ENCODE measurements around the gene EGR1. TPM values are rescaled to one million over a fixed set of nuclear protein-coding genes. Genes with fewer than 3 reads are reported as not detected.
A peak's percentile ranks its signal among the peaks of the same experiment; 100 is the strongest.

Gene EGR1
- total RNA-seq, 1 experiment from 2014 or later = 84.0 TPM

DNA sequence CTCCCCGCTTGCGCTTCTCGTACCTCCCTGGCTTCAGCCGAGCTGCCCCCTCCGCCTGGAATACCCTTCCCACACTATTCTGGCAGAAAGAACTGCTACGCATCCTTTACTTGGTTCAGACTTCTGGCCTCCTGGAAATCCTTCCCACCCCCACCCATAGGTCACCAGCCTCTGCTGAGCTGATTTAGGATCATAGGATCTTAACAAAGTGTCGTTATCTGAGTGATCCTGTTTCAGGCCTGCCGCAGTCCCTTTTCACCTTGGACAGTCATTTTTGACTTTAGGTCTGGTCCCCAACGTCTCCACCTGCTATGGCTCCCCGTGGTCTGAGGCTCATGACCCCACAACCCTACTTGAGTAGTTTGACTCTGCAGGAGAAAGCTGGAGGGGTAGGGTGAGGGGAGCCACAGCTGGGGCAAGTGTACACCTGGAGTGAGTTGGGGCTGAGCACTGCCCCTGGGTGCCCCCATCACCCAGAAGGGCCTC is 27.3 kb downstream of the EGR1 start:
- BruUV-seq (replicated peaks) = no TSS peak
- Mint-ChIP-seq H3K27me3 (ENCODE audit: insufficient read depth, unreplicated experiment) (peaks cover 3% of the 10 kb centered on the region), H3K4me1 (ENCODE audit: low read depth, unreplicated experiment) (peaks cover 16% of the 10 kb centered on the region), H3K36me3 (ENCODE audit: insufficient read depth, unreplicated experiment) (peaks cover 18% of the 10 kb centered on the region), H3K4me3 (ENCODE audit: unreplicated experiment) (peak overlapping the region; percentile 87), H3K9me3 (ENCODE audit: unreplicated experiment) (no peaks in the 10 kb centered on the region), H3K27ac (ENCODE audit: unreplicated experiment) (peak overlapping the region; percentile 86)
- H3K27me3 ChIP-seq (replicated peaks; ENCODE audit: control insufficient read depth, insufficient read depth, low read length) = no peaks in the 10 kb centered on the region
- H3K4me1 ChIP-seq = peaks cover 44% of the 10 kb centered on the region
- no peaks in the 10 kb centered on the region for H3K36me3 ChIP-seq (ENCODE audit: control insufficient read depth, insufficient read depth, low read length)
- no peaks in the 10 kb centered on the region for H3K9me3 ChIP-seq
- DNase-seq = no peak
- TF ChIP-seq CTCF (IDR thresholded peaks at IDR 0.05; ENCODE audit: insufficient read depth in 1 of 2, low read depth in 1 of 2, low read length in 1 of 2, severe bottlenecking in 1 of 2, unreplicated experiment in 1 of 2) = no peak
- H3K4me3 ChIP-seq (ENCODE audit: low read depth, low read length) = peak overlapping the region; percentile 54
- intact Hi-C loops (cut with micrococcal nuclease; ENCODE audit: unreplicated experiment) = loop anchor here (1.0 to 2.0 kb wide), 2 partner anchors 28 to 50 kb away; partner anchors contain the start of gene ETF1
- CTCF ChIA-PET = interaction anchor here (0.6 to 1.6 kb wide), 7 partner anchors 9 to 43 kb away, joined by 3 to 18 read pairs (median 5); partner anchors contain the start of gene EGR1
- POLR2A ChIA-PET = interaction anchor here (0.6 to 1.4 kb wide), 4 partner anchors 11 to 51 kb away, joined by 3 to 6 read pairs (median 6); partner anchors contain the start of gene EGR1

- intact Hi-C loops (cut with micrococcal nuclease; ENCODE audit: unreplicated experiment) = no loop called here
- no peaks in the 10 kb centered on the region for H3K27me3 ChIP-seq (replicated peaks; ENCODE audit: control insufficient read depth, insufficient read depth, low read length)
- H3K4me1 Mint-ChIP-seq (ENCODE audit: low read depth, unreplicated experiment) = peaks cover 16% of the 10 kb centered on the region
- H3K4me3 ChIP-seq (ENCODE audit: low read depth, low read length) = no peak overlapping the region
- peaks cover 3% of the 10 kb centered on the region for H3K27me3 Mint-ChIP-seq (ENCODE audit: insufficient read depth, unreplicated experiment)
- TF ChIP-seq CTCF (IDR thresholded peaks at IDR 0.05; ENCODE audit: insufficient read depth in 1 of 2, low read depth in 1 of 2, low read length in 1 of 2, severe bottlenecking in 1 of 2, unreplicated experiment in 1 of 2) = no peak
- no peaks in the 10 kb centered on the region for H3K9me3 ChIP-seq
- POLR2A ChIA-PET = no interaction called here
- H3K36me3 ChIP-seq (ENCODE audit: control insufficient read depth, insufficient read depth, low read length) = no peaks in the 10 kb centered on the region
- H3K4me1 ChIP-seq = peaks cover 25% of the 10 kb centered on the region
- no peak for DNase-seq
- CTCF ChIA-PET = no interaction called here
- no peak overlapping the region for H3K27ac Mint-ChIP-seq (ENCODE audit: unreplicated experiment)
- H3K9me3 Mint-ChIP-seq (ENCODE audit: unreplicated experiment) = no peaks in the 10 kb centered on the region
- peaks cover 18% of the 10 kb centered on the region for H3K36me3 Mint-ChIP-seq (ENCODE audit: insufficient read depth, unreplicated experiment)
- BruUV-seq (replicated peaks) = no TSS peak
- H3K4me3 Mint-ChIP-seq (ENCODE audit: unreplicated experiment) = no peak overlapping the region
Observed at GRCh38 chr5:138495351-138495750, 30.1 kb downstream of the EGR1 start.

DNA sequence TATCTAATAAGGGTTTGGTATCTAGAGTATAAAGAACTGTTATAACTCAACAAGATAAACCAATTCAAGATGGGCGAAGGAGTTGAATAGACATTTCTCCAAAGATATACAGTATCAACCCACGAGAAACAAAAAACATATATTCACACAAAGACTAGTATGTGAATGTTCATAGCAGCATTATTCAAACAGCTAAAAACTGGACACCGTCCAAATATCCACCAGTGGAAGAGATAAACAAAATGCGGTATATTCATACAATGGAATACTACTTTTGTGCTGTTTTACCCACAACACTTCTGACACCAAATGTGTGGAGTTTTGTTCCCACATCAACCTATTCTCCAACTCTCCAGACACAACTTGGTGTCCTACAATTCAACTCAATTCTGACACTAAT is 33.1 kb downstream of the EGR1 start:
- H3K4me3 Mint-ChIP-seq (ENCODE audit: unreplicated experiment) = no peak overlapping the region
- no peaks in the 10 kb centered on the region for H3K9me3 ChIP-seq
- H3K27ac Mint-ChIP-seq (ENCODE audit: unreplicated experiment) = no peak overlapping the region
- H3K27me3 ChIP-seq (replicated peaks; ENCODE audit: control insufficient read depth, insufficient read depth, low read length) = no peaks in the 10 kb centered on the region
- intact Hi-C loops (cut with micrococcal nuclease; ENCODE audit: unreplicated experiment) = no loop called here
- no peak for TF ChIP-seq CTCF (IDR thresholded peaks at IDR 0.05; ENCODE audit: insufficient read depth in 1 of 2, low read depth in 1 of 2, low read length in 1 of 2, severe bottlenecking in 1 of 2, unreplicated experiment in 1 of 2)
- ChIA-PET POLR2A (no interaction called here), CTCF (no interaction called here)
- H3K4me1 ChIP-seq = peaks cover 5% of the 10 kb centered on the region
- H3K4me3 ChIP-seq (ENCODE audit: low read depth, low read length) = no peak overlapping the region
- no TSS peak for BruUV-seq (replicated peaks)
- no peak for DNase-seq
- H3K36me3 Mint-ChIP-seq (ENCODE audit: insufficient read depth, unreplicated experiment) = peaks cover 15% of the 10 kb centered on the region
- no peaks in the 10 kb centered on the region for H3K9me3 Mint-ChIP-seq (ENCODE audit: unreplicated experiment)
- no peaks in the 10 kb centered on the region for H3K27me3 Mint-ChIP-seq (ENCODE audit: insufficient read depth, unreplicated experiment)
- H3K4me1 Mint-ChIP-seq (ENCODE audit: low read depth, unreplicated experiment) = peaks cover 5% of the 10 kb centered on the region
- no peaks in the 10 kb centered on the region; the same call in 1 of the 2 replicates for H3K36me3 ChIP-seq (ENCODE audit: control insufficient read depth, insufficient read depth, low read length)

Data from Caco-2 (cell line).